DLD1 (cell line): ENCODE measurements around the gene STAT2.

ENCODE experiments used
- in situ Hi-C: cut with HindIII; loops from 2 replicates; pipeline ENCODE4 v1.10.0; 2017; ENCODE audit warnings: low sequenced_read_pairs

The STAT2 gene

DNA sequence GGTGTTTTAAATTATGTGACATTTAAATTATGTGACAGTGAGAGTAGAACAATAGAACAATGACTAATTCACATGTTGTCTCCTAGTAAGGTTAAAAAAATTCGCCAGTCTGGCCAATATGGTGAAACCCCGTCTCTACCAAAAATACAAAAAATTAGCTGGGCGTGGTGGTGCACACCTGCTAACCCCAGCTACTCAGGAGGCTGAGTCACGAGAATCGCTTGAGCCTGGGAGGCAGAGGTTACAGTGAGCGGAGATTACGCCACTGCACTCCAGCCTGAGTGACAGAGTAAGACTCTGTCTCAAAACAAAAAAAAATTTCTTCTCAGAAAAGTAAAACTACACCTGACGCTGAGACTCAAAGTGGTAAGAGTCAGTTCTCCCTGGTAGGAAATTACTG, 62.5 kb downstream of the STAT2 start:
- in situ Hi-C loops = no loop called here

DNA sequence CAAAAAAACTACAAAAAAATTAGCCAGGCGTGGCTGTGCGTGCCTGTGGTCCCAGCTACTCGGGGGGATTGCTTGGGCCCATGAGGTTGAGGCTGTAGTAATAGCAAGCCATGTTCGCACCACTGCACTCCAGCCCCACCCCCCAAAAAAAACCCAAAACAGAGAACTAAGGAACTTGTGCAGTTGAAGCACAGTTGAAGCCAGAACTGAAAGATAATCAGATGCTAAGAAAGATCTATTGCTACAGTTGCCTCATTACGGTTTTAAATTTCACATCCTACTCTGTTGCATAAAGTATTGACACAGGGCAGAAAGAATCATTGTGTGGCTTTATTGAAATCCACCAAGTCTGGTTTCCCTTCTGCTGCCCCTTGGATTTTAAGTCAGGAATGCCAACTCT, 63.6 kb downstream of the STAT2 start:
- in situ Hi-C loops = no loop called here

DNA sequence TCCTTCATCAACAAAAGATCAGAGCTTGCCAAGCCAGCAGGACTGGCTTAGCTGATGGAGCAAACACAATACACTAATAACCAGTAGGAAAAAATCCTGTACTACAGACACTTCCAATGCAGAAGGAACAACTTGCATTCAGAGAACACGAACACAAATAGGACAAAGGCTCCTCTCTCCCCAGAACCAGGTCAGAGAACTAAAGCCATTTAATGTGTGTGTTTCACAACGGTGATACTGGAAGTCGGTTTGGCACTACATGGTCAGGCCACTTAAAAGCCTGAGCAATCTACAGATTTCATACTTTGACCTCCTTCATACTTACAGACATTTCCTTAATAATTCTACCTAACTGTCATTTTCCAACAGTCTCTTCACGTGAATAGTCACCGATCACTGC, 66.1 kb downstream of the STAT2 start:
- in situ Hi-C loops = no loop called here
